NCI-H446 (cell line): ENCODE data around the gene CDC73.
"Not testable (repeated sequence)": the region's sequence is repeated elsewhere in the genome, so short reads cannot be mapped to it uniquely, and the experiment has no call there.

Experiments used
- DNase-seq, 2 experiments: peaks; one replicate each; lab custom pipeline; 2025; lab: John Stamatoyannopoulos, UW

CDC73 gene

DNA sequence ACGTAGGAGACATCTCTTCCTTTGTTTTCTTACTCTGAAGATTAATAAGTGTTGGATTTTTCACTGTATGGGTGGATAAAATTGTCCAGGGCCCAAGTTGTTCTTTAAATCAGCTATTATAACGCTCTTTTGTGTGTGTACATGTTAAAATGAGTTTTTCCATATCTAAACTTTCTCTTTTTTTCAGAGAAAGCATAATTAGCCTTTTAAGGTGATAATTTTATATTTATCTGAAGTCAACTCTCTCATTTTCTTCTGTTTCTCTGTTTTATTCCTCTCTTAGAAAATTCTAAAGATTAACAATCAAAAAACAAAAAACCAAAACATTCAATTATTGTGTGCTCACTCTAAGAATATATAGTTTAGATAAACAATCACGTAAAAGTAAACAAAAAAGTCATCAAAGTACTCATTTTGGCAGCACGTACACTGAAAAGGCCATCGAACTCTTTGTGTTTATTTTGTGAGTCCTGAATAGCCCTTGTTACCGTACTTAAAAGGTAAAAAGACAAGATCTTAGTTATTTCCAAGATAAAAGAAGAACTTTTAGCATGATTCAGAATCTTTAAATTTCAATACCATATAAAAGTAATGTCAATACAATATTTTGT lies 7.2 kb upstream of the CDC73 start:
- DNase-seq = no peak

GRCh38 chr1:193115629-193116227 lies 6.1 kb upstream of the CDC73 start:
- DNase-seq = no peak

DNA sequence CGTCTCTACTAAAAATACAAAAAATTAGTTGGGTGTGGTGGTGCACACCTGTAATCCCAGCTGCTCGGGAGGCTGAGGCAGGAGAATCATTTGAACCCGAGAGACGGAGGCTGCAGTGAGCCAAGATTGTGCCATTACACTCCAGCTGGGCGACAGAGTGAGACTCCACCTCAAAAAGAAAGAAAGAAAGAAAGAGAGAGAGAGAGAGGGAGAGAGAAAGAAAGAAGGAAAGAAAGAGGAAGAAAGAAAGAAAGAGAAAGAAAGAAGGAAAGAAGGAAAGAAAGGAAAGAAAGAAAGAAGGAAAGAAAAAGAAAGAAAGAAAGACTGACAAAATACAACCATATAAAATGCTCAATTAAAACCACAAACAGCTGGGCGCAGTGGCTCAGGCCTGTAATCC lies 4.7 kb upstream of the CDC73 start:
- DNase-seq = not testable (repeated sequence)

DNA sequence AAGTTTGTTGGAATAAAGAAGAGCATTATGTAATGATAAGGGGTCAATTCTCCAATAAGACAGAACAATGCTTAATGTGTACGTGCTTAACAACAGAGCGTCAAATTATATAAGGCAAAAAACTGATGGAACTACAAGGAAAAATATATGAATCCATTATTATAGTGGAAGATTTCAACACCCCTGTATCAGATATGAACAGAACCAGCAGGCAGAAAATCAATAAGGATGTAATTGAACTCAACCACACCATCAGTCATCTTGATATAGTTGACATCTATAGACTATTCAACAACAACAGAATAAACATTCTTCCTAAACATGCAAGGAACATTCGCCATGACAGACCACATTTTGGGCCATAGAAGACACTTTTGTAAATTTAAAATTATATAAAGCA lies 3.6 kb upstream of the CDC73 start:
- DNase-seq = no peak

DNA sequence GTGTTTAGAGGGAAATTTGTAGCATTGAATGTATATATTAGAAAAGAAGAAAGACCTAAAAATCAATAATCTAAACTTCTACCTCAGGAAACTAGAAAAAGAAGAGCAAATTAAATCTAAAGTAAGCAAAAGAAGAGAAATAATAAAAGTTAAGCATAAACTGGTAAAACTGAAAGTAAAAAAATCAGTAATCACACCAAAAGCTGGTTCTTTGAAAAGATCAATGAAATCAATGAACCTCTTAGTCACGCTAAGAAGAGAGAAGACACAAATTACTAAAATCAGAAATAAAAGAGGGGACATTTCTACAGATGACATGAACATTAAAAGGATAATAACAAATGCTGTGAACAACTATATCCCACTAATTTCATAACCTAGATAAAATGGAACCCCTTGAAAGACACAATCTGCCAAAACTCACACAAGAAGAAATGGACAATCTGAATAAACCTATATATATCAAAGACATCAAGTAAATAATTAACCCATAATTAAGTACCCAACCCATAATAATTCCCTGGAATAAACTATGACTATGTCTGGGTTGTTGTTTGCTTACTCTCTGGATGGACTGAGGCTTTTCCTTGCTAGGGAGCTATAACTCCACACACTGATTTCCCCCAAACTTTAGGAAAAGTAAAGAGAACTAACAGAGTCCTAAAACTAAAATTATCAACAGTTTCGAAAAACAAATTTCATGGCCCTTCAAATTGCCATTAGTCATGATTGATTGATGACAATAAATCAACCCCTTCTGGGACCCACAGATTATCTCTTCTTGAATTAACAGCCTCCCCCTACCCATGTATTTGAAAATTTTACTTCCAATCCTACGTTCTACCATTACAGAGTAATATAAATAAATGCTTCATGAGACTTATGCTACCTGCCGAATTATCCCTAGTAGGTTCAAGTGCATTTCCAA lies 2.8 kb upstream of the CDC73 start:
- DNase-seq = no peak

- no peak for DNase-seq
Measured at GRCh38 chr1:193120604-193121166, 1.1 kb upstream of the CDC73 start.

- no peak for DNase-seq
Measured at GRCh38 chr1:193123751-193124150, 1.9 kb downstream of the CDC73 start.

- DNase-seq = no peak
Measured at GRCh38 chr1:193125369-193125768, 3.5 kb downstream of the CDC73 start.

GRCh38 chr1:193131266-193131860 lies 9.5 kb downstream of the CDC73 start:
- DNase-seq = no peak

DNA sequence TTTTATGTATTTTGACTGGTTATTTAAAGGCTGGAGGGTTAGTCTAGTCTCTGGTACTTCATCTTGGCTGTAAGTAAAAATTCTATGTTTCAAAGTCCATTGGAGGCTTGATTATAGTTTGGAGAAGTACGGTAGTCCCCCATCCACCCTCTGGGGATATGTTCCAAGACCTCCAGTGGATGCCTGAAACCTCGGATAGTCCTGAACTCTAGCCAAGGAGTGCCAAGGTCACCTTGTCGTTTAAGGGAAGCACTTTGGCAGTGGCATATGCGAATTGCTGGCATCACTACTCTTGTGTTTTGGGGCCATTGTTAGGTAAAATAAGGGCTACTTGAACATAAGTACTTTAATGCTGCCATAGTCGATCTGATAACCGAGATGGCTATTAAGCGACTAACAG lies 18.4 kb downstream of the CDC73 start:
- peak in 1 of 2 experiments; percentile 10 for DNase-seq

GRCh38 chr1:193141804-193142203 lies 20.0 kb downstream of the CDC73 start:
- DNase-seq = no peak

DNA sequence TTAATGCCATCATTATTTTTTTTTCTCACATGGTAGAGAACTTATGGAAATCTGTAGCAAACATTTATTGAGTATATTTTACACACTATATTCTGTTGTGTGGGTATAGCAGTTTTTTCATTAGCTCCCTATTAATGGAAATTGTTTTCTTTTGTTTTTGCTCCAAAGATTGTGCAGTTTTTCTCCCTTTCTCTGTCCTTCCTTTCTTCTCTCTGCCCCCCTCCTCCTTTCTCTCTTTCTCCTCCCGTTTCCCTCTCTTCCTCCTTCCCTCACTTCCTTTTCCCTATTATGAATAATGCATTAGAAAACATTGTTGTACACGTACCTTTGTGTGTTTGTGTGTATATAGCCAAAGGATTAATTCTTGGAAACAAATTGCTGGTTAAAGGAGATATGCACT lies 20.6 kb downstream of the CDC73 start:
- no peak for DNase-seq

DNA sequence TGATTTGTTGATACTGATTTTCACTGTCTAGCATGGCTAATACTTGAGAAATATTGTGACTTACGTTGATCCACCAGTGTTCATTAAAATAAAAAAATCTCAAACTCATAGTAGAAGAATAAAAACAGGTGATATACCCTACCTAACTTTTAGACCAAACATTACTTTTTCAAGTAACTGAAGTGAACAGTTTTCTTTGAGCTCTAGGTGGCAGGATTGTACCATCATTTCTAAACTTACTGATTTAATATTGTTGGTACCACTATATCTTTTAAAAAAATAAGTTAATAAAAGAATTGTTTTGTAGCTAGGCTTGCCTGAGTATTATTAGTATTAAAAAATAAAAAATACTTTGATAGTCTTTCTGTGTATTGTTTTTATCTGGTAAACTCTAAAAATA lies 21.5 kb downstream of the CDC73 start:
- DNase-seq = peak in 1 of 2 experiments; percentile 17

- no peak for DNase-seq
Measured at GRCh38 chr1:193144361-193144938, 22.6 kb downstream of the CDC73 start.

GRCh38 chr1:193144999-193145398 lies 23.2 kb downstream of the CDC73 start:
- DNase-seq = no peak

DNA sequence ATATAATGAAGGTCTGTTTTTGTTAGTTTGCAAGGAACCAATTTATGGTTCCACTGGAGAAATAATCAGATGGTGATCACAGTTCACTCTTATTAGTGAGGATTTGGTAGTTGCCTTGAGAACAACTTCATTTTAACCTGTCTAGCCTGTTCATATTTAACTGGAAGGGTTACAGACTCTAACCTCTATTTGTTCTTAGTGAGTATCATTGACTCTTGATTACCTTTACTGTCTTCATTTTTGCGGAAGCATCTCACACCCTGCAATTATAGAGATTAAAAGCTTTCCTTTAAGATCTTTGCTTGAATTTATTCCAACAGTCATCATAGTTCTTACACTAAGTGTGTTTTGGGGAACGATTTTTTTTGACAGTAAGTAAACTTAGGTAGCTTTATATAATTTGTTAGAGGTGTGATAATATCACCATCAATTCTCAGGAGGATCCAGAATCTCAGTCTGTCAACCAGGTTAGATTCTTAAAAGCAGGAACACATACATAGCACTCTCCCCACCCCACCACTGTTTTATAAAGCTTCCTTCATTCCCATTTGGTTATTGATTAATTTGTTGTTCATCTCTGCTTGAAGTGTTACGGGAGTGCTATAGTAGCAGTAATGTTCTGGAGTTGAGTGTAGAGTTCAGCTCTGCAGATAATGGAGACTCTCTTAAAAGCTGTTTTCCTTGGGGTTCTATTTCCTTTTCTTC lies 34.4 kb downstream of the CDC73 start:
- no peak for DNase-seq

DNA sequence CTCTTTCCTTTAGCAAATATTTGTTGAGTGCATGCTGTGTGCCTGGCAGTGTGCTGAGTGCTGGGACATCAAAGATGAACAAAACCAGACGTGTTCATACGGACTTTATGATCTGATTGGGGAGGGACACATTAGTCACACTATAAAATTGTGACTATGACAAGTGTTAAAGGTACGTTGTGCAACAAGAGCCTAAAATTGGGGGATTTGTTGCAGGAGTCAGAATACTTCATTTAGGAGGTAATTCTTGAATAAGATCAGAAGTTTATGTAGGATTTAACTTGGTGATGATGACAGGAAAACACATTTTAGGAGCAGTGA lies 35.0 kb downstream of the CDC73 start:
- DNase-seq = no peak

GRCh38 chr1:193157360-193157759 lies 35.5 kb downstream of the CDC73 start:
- no peak for DNase-seq

DNA sequence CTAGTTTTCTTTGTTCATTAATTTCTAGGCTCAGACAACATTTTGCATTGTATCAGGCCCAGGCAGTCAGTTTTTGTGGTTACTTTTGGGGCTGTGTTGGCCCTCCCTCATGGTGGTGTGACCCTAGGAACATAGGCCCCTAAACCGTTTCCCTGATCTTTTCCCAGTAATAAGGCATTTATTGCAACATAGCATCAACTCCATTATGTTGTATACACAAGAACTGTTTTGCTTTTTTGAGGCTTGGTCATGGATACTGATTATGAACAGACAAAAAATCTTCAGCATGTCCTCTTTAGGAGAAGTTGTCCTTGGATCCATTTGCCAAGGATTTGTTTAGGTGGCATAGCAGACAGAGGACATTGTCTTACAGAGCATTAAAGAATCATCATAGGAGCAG lies 54.3 kb downstream of the CDC73 start:
- no peak for DNase-seq

- DNase-seq = no peak
Measured at GRCh38 chr1:193176788-193177187, 55.0 kb downstream of the CDC73 start.

DNA sequence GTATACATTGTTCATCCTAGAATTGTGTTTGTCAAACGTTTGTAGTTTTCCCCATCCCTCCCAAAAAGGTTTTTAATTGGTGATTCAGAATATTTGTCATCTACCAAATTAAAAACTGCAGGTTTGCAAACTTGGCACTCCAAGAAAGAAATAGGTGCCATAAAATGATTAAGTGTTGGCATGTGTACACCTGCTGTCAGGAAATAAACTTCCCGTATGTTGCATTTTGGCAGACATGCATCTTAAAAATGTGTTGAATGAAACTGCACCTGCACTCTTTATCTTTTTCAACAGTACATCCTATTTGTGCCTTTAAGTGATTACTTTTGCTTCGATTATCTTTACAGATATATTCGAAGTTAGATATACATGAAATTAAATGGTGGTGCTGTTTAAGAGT lies 57.3 kb downstream of the CDC73 start:
- no peak for DNase-seq

DNA sequence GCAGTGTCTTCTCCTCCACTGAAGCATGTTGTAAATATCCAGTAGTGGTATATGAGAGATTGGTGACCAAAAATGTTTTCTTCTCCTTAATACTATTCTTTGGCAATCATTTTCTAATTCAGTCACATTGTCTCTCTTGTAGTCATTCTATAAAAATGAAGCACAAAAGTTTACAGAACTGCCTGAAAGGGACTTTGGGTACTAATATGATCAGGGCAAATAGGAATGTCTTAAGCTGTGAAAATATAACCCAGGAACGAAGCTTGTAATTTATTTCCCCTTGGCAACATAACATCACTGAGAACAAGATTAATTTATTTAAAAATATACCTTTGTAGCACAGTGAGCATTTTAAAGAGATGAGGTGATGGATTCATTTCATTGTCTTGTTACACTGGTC lies 59.7 kb downstream of the CDC73 start:
- DNase-seq = no peak
